Central memory CD8-positive, alpha-beta T cell (primary cell): ENCODE measurements around the gene CNDP1.

ENCODE experiments used
- ATAC-seq: fragments of 150-1000 bp; cut with Tn5 transposase; replicated peaks from 2 replicates; pipeline ENCODE4 v1.10.0; 2022; ENCODE audit warnings: mild to moderate bottlenecking, moderate FRiP score, moderate number of reproducible peaks; ENCODE audit not compliant: poor library complexity, severe bottlenecking; ENCODE audit errors: extremely low read depth
- DNase-seq, 2 donors: peaks; one replicate each; pipeline ENCODE4 v3.0.0; 2021; ENCODE audit warnings: low spot score in 2 of 2
- H3K27ac Mint-ChIP-seq: one replicate; pipeline ENCODE4 v1.8.0; 2022; ENCODE audit warnings: low read depth, mild to moderate bottlenecking, moderate library complexity, mixed read lengths
- H3K27me3 Mint-ChIP-seq: one replicate; pipeline ENCODE4 v1.8.0; 2022; ENCODE audit warnings: mixed read lengths
- H3K36me3 Mint-ChIP-seq: one replicate; pipeline ENCODE4 v1.8.0; 2022; ENCODE audit warnings: mild to moderate bottlenecking, moderate library complexity, mixed read lengths; ENCODE audit not compliant: insufficient read depth
- H3K4me1 Mint-ChIP-seq: one replicate; pipeline ENCODE4 v1.8.0; 2022; ENCODE audit warnings: mixed read lengths
- H3K4me3 Mint-ChIP-seq: one replicate; pipeline ENCODE4 v1.8.0; 2022; ENCODE audit warnings: mild to moderate bottlenecking, moderate library complexity, mixed read lengths
- H3K9me3 Mint-ChIP-seq: one replicate; pipeline ENCODE4 v1.8.0; 2022; ENCODE audit warnings: mixed read lengths

The CNDP1 gene

DNA sequence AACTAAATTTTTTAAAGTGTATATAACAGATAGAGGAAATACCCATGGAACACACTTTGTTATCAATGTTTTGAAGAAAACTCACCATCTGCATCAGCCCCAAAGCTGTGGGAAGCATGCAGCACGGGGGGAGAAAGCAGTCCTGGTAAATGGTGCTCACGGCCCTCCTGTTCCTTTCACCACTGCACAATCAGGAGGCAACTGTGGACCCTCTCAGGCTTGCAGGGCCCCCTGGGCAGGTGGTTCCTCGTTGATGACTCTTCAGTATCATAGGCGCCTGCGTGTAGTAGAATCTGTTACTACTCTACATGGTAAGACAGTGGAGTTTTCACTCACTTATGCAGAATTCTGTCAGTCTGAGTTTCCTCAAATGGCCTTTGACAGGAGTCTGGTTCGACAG lies 4.9 kb upstream of the CNDP1 start:
- no peaks in the 10 kb centered on the region for H3K9me3 Mint-ChIP-seq
- no peak for DNase-seq
- no peak overlapping the region for H3K27ac Mint-ChIP-seq
- no peak for ATAC-seq
- H3K36me3 Mint-ChIP-seq: peaks cover 4% of the 10 kb centered on the region
- no peaks in the 10 kb centered on the region for H3K4me1 Mint-ChIP-seq
- H3K27me3 Mint-ChIP-seq: peaks cover 30% of the 10 kb centered on the region
- H3K4me3 Mint-ChIP-seq: no peak overlapping the region

DNA sequence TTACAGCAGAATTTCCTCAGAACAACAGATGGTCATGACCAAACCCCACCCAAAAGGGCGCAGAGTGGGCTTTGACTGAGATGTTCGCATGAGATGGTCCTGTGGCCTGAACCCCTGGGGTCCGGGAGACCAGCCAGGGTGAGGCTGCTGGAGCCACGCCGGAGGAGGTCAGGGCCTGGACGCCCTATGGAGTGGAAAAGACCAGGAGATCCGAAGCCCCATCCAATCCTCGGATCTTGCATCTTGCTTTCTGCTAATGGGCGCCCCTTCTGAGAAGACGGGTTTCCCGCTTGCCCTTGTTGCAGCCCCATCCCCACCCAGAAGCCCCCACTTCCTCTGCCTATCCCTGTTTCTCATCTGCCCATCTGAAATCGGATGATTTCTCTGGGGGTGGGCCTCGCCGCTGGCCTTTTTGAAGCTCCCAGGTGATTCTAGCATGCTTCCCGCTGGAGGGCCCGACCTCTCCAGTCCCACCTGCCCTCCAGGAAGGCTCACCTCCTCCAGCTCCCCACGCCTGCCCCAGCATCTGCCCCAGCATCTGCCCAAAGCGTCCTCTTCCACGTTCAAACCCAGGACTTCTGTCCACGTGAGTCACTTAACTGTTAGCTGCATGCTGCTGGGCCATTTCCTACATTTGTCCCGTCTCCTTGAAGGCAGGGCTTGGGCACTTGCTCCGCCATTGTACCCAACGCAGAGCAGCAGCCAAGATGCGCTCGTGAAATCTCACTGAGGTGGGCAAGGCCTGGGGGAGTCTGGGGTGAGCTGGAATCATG lies 4.3 kb upstream of the CNDP1 start:
- no peak overlapping the region for H3K4me3 Mint-ChIP-seq

DNA sequence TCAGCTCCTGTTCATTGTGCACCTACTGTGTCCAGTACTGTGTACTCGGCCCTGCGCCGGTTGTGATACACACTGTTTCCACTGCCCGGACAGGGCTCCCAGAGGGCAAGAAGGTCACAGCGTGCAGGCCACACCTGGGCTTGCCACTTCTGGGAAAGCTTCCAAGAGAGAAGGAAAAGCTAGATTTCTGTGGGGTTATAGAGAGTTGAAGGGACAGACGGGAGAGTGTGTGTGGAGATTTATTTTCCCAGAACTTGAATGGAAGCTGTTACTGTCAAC lies 3.8 kb upstream of the CNDP1 start:
- peaks cover 30% of the 10 kb centered on the region for H3K27me3 Mint-ChIP-seq
- ATAC-seq (no peak), DNase-seq (no peak)
- no peak overlapping the region for H3K27ac Mint-ChIP-seq
- no peaks in the 10 kb centered on the region for H3K9me3 Mint-ChIP-seq
- H3K36me3 Mint-ChIP-seq: no peaks in the 10 kb centered on the region
- H3K4me3 Mint-ChIP-seq: no peak overlapping the region
- H3K4me1 Mint-ChIP-seq: no peaks in the 10 kb centered on the region

More for the DNA sequence above, 4.3 kb upstream of the CNDP1 start:
- DNase-seq: no peak
- no peaks in the 10 kb centered on the region for H3K9me3 Mint-ChIP-seq
- no peak overlapping the region for H3K27ac Mint-ChIP-seq
- H3K27me3 Mint-ChIP-seq: peaks cover 30% of the 10 kb centered on the region
- H3K36me3 Mint-ChIP-seq: peaks cover 1% of the 10 kb centered on the region
- H3K4me1 Mint-ChIP-seq: no peaks in the 10 kb centered on the region
- no peak for ATAC-seq

DNA sequence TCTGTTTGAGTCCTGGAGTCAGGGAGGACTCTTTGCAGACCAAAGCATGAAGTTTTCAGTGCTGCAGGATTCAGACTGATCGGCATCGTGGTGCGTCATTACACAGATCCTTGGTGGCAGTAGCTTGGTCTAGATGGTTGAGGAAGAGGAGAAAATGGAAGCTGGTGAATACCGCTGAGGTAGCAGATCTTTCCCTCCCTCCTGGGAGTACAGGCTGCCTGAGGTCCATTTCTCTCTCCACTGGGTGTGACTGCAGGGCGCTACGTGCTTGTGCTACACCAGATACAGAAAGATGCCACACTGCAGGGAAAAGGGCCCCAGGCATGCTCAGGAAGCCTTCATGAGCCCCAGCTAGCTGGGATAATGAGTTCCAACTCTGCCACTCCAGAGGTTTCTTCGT lies 3.3 kb upstream of the CNDP1 start:
- H3K27me3 Mint-ChIP-seq: peaks cover 30% of the 10 kb centered on the region
- no peak overlapping the region for H3K27ac Mint-ChIP-seq
- H3K9me3 Mint-ChIP-seq: no peaks in the 10 kb centered on the region
- no peak overlapping the region for H3K4me3 Mint-ChIP-seq
- H3K4me1 Mint-ChIP-seq: no peaks in the 10 kb centered on the region
- ATAC-seq (no peak), DNase-seq (no peak)
- H3K36me3 Mint-ChIP-seq: no peaks in the 10 kb centered on the region

DNA sequence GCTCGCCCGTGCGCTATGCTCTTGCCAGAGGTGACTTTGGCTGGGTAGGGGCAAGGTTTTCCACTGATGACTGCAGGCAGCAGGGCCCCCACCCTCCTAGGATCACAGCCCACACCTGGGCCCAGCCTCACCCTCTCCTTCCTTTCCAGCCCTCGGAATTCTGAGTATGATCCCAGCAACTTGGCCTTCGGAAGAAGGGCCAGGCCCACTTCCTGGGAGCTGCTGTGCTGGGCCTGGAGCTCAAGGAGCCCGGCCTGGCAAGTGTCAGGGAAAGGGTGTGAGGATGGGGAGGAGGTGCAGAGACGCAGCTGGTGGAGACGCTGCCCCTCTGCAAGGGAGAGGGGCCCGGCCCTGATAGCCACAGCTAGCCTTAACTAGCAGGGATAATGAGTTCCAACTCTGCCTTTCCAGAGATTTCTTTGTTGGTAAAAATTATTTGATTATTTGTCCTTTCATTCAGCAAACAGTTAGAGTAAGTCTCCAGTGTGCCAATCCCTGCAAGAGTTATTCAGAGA lies 1.7 kb upstream of the CNDP1 start:
- no peak overlapping the region for H3K27ac Mint-ChIP-seq
- no peaks in the 10 kb centered on the region for H3K36me3 Mint-ChIP-seq
- H3K9me3 Mint-ChIP-seq: no peaks in the 10 kb centered on the region
- H3K4me3 Mint-ChIP-seq: no peak overlapping the region
- peaks cover 43% of the 10 kb centered on the region for H3K27me3 Mint-ChIP-seq
- DNase-seq (no peak), ATAC-seq (no peak)
- H3K4me1 Mint-ChIP-seq: no peaks in the 10 kb centered on the region

DNA sequence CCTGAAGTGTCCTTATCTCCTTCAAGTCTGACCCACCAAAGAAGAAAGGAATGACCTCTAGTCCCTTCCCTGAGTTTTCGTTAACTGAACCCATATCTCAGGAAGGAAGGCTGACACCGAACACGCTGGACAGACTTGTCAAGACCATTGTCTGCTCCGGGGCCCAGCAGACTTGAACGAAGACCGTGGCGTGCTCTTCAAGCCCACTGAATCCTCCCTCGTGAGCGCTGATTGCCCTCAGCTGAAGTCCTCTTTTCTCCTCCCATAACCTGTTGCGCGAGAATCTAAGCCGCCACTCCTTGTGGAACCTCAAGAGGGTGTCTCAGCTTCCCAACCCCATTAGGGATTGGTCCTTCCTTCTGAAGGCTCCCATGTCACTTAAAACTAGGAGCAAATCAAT lies 634 bp upstream of the CNDP1 start:
- Mint-ChIP-seq H3K9me3 (no peaks in the 10 kb centered on the region), H3K4me1 (no peaks in the 10 kb centered on the region), H3K36me3 (no peaks in the 10 kb centered on the region), H3K4me3 (no peak overlapping the region), H3K27ac (no peak overlapping the region), H3K27me3 (peaks cover 43% of the 10 kb centered on the region)
- ATAC-seq: no peak
- DNase-seq: no peak

DNA sequence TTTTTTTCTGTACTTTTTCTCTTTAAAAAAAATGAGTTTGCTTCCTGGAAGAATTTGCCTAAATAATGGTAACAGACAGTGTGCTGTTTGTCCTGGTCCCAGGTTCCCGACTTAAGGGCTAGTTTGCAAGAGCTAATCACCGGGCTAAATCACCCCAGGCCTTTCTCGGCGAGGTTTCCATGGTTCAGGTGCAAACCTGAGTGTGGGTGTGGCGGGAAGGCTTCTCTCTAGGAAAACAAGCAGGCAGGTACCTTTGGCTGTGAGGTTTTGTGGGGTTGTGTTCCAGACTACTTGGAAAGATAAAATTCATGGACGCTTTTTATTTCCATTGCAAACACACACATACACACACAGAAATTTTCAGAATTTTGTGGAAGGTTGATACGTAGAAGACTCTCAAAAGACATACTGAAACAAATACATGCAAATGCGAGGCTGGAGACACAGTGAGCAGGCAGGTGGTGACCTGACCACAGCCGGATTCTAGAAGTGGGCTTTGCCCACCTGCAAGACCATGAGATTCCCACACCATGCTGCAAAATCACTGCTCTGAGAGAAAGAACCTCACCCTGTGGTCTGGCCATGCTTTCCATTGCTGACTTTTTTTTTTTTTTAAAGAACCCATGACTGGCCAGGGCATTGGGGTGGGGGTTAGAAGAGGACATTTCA lies 815 bp downstream of the CNDP1 start:
- H3K4me3 Mint-ChIP-seq: no peak overlapping the region
- no peaks in the 10 kb centered on the region for H3K9me3 Mint-ChIP-seq
- H3K4me1 Mint-ChIP-seq: no peaks in the 10 kb centered on the region
- H3K36me3 Mint-ChIP-seq: no peaks in the 10 kb centered on the region
- no peak for ATAC-seq
- H3K27me3 Mint-ChIP-seq: peaks cover 41% of the 10 kb centered on the region
- H3K27ac Mint-ChIP-seq: no peak overlapping the region
- no peak for DNase-seq

DNA sequence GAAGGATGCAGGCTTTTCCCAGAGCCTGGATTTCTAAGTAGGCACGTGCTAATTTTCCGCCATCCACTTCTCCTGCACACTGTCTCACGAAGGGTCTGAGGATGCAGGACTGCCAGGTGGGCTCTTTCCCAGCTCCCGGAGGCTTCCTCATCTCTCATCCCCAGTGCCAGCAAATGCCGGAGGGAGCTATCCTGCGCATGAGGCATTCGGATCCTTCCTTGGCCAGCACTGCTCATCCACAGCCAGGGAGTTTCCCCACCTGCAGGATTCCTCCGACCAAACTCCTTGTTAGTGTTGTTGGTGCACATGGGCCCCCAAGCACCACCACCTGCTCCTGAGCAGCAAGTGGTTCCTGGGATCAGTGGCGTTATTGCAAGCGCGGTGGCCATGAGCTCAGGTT lies 5.0 kb downstream of the CNDP1 start:
- Mint-ChIP-seq H3K27ac (no peak overlapping the region), H3K9me3 (no peaks in the 10 kb centered on the region), H3K4me1 (peaks cover 6% of the 10 kb centered on the region), H3K36me3 (peaks cover 2% of the 10 kb centered on the region), H3K27me3 (peaks cover 12% of the 10 kb centered on the region), H3K4me3 (no peak overlapping the region)
- no peak for ATAC-seq
- DNase-seq: no peak

DNA sequence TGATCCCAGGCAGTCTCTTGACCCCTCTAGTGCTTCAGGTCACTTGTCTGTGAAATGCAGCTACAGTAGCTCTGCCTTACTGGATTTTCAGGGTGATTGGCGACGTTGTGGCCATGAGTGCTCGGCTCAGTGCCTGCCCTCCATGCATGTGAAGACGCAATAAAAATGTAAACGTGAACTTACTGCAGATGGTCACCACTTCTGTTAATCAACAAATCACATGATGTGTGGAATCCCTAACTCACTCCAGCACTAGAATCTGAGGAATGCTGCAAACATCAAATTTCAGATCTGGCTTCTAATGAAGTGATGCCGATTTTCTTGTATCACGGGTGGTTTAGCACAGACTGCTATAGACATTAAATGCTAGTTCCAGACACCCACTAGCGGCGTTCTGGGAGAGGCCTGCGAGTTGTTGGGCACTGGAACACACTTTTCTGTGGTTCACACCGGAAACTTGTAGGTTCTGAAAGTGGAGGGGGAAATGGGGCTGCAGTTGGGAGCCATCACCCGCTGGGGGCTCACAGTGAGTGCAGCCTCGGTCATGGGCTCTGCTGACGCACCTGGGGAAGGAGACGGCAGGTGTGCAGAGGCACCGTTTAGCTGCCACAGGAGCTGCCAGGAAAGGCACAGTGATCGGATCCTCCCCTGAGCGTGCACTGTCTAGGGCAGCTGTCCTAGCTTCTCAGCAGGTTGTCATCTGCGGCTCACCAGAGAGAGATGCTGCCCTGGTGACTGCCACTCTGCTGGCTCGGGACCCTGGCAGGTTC lies 6.5 kb downstream of the CNDP1 start:
- DNase-seq: peak in 1 of 2 donors; percentile 21
- peak; percentile 78 for ATAC-seq
- Mint-ChIP-seq H3K36me3 (peaks cover 2% of the 10 kb centered on the region), H3K27me3 (peaks cover 20% of the 10 kb centered on the region), H3K4me3 (peak overlapping the region; percentile 16), H3K27ac (no peak overlapping the region), H3K4me1 (peaks cover 6% of the 10 kb centered on the region), H3K9me3 (no peaks in the 10 kb centered on the region)

DNA sequence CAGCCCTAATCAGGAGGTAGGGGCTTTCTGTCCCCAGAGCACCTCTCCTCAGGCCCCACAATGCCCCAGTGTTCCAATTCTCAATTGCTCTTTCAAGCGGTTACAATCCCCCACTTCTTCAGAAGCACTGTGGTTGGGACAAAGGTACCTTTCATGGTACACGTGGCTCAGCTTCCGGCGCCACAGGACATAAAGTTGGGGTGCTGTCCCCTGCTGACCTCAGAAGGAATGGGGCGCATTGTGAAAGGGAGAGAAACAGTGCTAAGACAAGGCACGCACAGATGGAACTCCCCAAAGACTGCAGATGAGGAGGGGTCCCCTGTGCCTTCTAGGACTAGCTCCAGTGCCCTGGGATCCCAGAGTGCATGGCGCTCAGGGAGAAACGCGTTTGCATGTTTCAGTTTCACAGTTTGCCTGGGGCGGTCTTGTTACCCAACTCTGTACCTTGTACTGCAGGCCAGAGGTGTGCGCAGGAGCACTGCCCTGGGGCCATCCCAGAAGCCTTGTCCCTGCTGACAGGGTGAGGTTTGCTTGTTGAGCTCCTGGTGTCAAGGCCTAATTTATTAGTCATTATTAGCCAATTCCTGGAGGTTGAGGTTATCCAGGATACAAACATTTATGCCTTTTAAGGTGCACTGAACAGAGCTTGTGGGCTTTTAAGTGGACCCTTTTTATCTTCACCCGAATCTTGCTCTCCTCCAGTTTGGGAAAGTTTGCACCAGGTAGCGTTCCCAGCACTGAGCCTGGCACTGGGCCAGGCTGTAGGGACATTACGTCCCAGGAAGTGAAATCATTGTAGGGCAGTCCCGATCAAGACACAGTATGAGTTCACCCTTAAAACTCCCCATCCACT lies 7.6 kb downstream of the CNDP1 start:
- Mint-ChIP-seq H3K9me3 (no peaks in the 10 kb centered on the region), H3K27me3 (peaks cover 20% of the 10 kb centered on the region), H3K4me3 (no peak overlapping the region), H3K4me1 (peaks cover 6% of the 10 kb centered on the region), H3K36me3 (peaks cover 2% of the 10 kb centered on the region), H3K27ac (no peak overlapping the region)
- ATAC-seq: no peak
- DNase-seq: no peak

DNA sequence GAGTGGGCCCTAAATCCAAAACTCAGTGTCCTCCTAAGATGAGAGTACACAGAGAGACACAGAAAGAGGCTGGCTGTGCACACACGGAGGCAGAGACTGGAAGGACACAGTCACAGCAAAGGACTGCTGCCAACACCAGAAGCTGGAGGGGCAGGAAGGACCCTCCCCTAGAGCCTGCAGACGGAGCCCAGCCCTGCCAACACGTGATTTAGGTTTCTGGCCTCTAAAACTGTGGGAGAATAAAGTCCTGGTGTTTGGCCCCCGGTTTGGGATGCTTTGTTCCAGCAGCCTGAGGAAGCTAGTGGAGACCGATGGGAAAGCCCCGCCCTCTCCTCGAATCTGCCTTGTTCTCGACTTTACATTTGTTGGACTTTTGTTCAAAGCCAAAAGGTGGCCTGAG lies 10.6 kb downstream of the CNDP1 start:
- no peak for ATAC-seq
- DNase-seq: no peak
- peaks cover 15% of the 10 kb centered on the region for H3K27me3 Mint-ChIP-seq
- H3K36me3 Mint-ChIP-seq: peaks cover 2% of the 10 kb centered on the region
- no peak overlapping the region for H3K27ac Mint-ChIP-seq
- H3K9me3 Mint-ChIP-seq: no peaks in the 10 kb centered on the region
- H3K4me1 Mint-ChIP-seq: peaks cover 6% of the 10 kb centered on the region
- H3K4me3 Mint-ChIP-seq: no peak overlapping the region

DNA sequence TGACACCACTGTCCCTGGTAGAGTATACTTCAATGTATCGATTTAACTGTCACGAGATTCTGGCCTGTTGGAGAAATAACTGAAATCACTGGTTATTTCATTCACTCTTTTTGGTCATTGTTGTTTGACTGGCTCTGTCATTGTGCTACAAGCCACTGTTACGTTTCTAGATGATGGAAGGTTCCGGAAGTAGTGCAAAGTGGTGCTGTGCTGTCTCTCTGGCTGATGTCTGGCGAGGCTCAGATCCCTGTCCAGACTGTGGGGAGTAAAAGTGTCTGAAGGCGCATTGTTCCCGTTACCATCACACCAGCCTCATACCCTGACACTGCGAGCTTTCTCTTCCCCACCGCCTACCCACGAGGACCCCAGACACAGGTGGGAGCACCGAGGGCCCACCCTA lies 11.7 kb downstream of the CNDP1 start:
- ATAC-seq: no peak
- no peak overlapping the region for H3K27ac Mint-ChIP-seq
- peaks cover under 1% of the 10 kb centered on the region for H3K4me1 Mint-ChIP-seq
- H3K36me3 Mint-ChIP-seq: peaks cover under 1% of the 10 kb centered on the region
- no peaks in the 10 kb centered on the region for H3K9me3 Mint-ChIP-seq
- H3K27me3 Mint-ChIP-seq: peaks cover 15% of the 10 kb centered on the region
- no peak for DNase-seq
- H3K4me3 Mint-ChIP-seq: no peak overlapping the region
